ENCODE results near the gene DMD. TPM values are rescaled to one million over a fixed set of nuclear protein-coding genes. Genes with fewer than 3 reads are reported as not detected.

The DMD gene
- total RNA-seq, 1 donor from 2014 or later, result 1.7 TPM

DNA sequence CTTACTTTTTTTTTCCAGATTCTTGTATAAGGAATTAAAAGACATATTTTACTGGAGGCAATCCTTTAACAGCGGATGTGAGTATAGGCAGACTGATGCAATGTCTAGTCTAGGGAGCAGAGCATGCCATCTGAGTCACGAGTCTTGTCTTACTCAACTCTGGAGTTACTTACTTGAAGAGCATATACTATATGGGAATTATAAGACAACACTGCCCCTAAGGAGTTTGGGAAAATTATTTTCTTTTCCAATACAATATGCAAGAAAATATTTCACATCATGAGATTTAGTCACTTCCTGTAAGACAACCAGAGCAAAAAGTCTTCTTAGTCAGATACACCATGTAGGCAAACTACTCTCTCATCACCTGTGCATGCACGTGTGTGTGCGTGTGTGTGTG, 1602.2 kb downstream of the DMD start:
- no peak for DNase-seq
- Mint-ChIP-seq H3K36me3 (ENCODE audit: unreplicated experiment) (no peaks in the 10 kb centered on the region), H3K4me1 (ENCODE audit: low read depth, unreplicated experiment) (peaks cover 3% of the 10 kb centered on the region), H3K27me3 (ENCODE audit: unreplicated experiment) (peaks cover 1% of the 10 kb centered on the region), H3K4me3 (ENCODE audit: unreplicated experiment) (no peak overlapping the region), H3K27ac (ENCODE audit: unreplicated experiment) (no peak overlapping the region), H3K9me3 (ENCODE audit: unreplicated experiment) (peaks cover 2% of the 10 kb centered on the region)
- TF ChIP-seq, protein P1, sequence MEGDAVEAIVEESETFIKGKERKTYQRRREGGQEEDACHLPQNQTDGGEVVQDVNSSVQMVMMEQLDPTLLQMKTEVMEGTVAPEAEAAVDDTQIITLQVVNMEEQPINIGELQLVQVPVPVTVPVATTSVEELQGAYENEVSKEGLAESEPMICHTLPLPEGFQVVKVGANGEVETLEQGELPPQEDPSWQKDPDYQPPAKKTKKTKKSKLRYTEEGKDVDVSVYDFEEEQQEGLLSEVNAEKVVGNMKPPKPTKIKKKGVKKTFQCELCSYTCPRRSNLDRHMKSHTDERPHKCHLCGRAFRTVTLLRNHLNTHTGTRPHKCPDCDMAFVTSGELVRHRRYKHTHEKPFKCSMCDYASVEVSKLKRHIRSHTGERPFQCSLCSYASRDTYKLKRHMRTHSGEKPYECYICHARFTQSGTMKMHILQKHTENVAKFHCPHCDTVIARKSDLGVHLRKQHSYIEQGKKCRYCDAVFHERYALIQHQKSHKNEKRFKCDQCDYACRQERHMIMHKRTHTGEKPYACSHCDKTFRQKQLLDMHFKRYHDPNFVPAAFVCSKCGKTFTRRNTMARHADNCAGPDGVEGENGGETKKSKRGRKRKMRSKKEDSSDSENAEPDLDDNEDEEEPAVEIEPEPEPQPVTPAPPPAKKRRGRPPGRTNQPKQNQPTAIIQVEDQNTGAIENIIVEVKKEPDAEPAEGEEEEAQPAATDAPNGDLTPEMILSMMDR (IDR thresholded peaks at IDR 0.05; ENCODE audit: partially characterized antibody, unreplicated experiment), result no peak

DNA sequence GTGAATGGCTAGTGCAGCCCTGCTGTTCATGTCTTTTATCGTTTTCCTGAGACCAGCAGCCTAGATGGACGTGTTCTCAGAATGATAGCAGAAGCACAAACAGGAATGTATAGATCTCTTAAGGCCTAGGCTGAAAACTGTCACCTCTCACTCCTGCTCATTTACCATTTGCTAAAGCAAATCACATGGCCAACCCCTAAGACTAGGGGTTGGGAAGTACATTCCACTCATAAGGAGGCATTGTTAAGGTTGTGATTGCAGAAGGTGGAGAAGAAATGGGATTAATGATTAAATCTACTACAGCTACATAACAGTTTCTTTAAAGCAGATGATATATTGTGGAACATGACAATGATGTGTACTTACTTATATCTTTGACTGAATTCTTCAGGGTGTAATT, 1602.7 kb downstream of the DMD start:
- Mint-ChIP-seq H3K4me3 (ENCODE audit: unreplicated experiment) (no peak overlapping the region), H3K36me3 (ENCODE audit: unreplicated experiment) (no peaks in the 10 kb centered on the region), H3K9me3 (ENCODE audit: unreplicated experiment) (peaks cover 2% of the 10 kb centered on the region), H3K27me3 (ENCODE audit: unreplicated experiment) (peaks cover 1% of the 10 kb centered on the region), H3K27ac (ENCODE audit: unreplicated experiment) (no peak overlapping the region), H3K4me1 (ENCODE audit: low read depth, unreplicated experiment) (peaks cover 3% of the 10 kb centered on the region)
- DNase-seq, result no peak
- TF ChIP-seq, protein P1 (IDR thresholded peaks at IDR 0.05; ENCODE audit: partially characterized antibody, unreplicated experiment), result no peak

DNA sequence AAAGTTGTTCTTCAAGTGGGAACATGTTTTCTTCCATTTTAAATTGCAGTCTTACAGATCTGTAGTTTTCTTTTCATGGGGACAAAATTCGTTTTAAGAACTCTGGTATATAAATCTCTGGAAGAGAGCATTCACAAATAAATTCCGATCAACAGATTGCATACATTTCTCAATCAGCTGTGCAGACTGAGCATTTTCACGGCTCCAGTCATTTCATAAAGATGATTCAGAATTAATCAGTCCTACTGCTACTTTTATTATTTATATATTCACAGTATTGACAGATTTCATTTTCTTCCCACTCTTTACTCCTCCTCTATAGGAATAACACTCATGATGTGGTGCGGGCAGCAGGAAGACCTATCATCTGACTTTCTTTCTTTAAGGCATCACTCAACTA, 1604.6 kb downstream of the DMD start:
- no peak for DNase-seq
- peaks cover 1% of the 10 kb centered on the region for H3K27me3 Mint-ChIP-seq (ENCODE audit: unreplicated experiment)
- TF ChIP-seq, protein P1 (IDR thresholded peaks at IDR 0.05; ENCODE audit: partially characterized antibody, unreplicated experiment), result no peak
- no peak overlapping the region for H3K27ac Mint-ChIP-seq (ENCODE audit: unreplicated experiment)
- H3K9me3 Mint-ChIP-seq (ENCODE audit: unreplicated experiment), result peaks cover 2% of the 10 kb centered on the region
- H3K4me1 Mint-ChIP-seq (ENCODE audit: low read depth, unreplicated experiment), result peaks cover 3% of the 10 kb centered on the region
- H3K4me3 Mint-ChIP-seq (ENCODE audit: unreplicated experiment), result no peak overlapping the region
- no peaks in the 10 kb centered on the region for H3K36me3 Mint-ChIP-seq (ENCODE audit: unreplicated experiment)

DNA sequence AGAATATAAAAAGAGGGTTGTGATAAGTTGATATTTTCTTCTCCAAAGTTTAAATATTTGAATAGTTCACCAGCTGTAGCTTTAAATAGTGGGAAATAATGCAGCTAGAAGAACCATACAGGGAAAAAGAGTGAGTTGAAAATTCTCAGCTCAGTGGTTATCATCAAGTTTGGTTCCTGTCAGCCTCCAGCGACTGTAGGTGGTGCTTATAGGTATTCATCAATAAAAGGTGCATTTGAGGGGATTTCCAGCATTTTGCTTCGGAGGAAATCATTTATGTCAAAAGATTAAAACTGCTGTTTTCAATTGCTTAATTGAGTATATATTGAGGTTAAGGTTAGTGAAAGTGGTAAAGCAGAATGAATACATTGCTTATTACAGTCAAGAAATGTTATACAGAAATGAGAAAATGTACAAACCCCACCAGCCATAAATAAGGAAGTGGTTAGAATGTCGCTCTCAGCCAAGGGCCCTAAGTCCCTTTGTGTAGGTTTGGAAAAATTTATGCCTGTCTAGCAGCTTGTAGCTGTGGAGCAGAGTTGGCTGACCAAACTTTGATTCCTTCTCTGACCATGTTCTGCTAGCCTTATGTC, 1606.6 kb downstream of the DMD start:
- no peaks in the 10 kb centered on the region for H3K36me3 Mint-ChIP-seq (ENCODE audit: unreplicated experiment)
- H3K4me3 Mint-ChIP-seq (ENCODE audit: unreplicated experiment), result no peak overlapping the region
- no peaks in the 10 kb centered on the region for H3K4me1 Mint-ChIP-seq (ENCODE audit: low read depth, unreplicated experiment)
- no peak overlapping the region for H3K27ac Mint-ChIP-seq (ENCODE audit: unreplicated experiment)
- DNase-seq, result no peak
- no peaks in the 10 kb centered on the region for H3K27me3 Mint-ChIP-seq (ENCODE audit: unreplicated experiment)
- TF ChIP-seq, protein P1 (IDR thresholded peaks at IDR 0.05; ENCODE audit: partially characterized antibody, unreplicated experiment), result no peak
- no peaks in the 10 kb centered on the region for H3K9me3 Mint-ChIP-seq (ENCODE audit: unreplicated experiment)

DNA sequence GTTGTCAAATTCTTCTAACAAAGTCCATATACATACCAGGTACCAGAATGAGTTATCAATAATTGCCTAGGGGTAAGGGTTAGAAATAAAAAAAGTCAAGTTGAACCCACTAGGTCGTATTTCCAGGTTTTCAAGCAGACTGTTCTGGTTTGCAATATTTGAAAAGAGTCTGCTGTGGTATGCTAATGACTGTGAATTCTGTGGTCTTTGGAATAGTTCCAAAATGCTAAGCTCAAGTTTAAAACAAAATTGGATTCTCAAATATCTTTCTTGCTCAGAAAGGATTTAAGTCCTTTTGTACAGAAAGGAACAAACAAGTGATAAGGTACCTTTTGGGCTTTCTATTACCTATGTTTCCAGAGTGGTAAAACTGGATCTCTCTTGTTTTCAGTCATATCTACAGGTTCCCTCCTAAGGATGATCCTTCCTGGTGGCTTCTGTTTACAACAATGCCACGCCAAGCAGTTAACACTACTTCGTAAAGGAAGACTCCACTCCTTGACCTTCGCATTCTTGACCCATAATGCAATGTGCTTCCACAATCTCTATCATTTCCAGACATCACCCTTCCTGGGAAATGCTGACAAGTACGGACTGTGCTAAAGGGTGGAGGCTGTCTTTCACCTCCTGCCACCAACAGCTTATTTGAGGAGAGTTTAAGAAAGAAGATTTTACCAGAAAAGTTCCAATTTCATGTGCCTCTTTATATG, 1607.8 kb downstream of the DMD start:
- no peaks in the 10 kb centered on the region for H3K36me3 Mint-ChIP-seq (ENCODE audit: unreplicated experiment)
- no peaks in the 10 kb centered on the region for H3K4me1 Mint-ChIP-seq (ENCODE audit: low read depth, unreplicated experiment)
- DNase-seq, result no peak
- TF ChIP-seq, protein P1 (IDR thresholded peaks at IDR 0.05; ENCODE audit: partially characterized antibody, unreplicated experiment), result no peak
- no peaks in the 10 kb centered on the region for H3K9me3 Mint-ChIP-seq (ENCODE audit: unreplicated experiment)
- no peak overlapping the region for H3K27ac Mint-ChIP-seq (ENCODE audit: unreplicated experiment)
- H3K27me3 Mint-ChIP-seq (ENCODE audit: unreplicated experiment), result no peaks in the 10 kb centered on the region
- no peak overlapping the region for H3K4me3 Mint-ChIP-seq (ENCODE audit: unreplicated experiment)
